ENCODE data around the gene RARRES2. TPM values are rescaled to one million over a fixed set of nuclear protein-coding genes. Genes with fewer than 3 reads are reported as not detected.

Gene RARRES2
- total and polyA plus RNA-seq, 2 of the 13 experiments (the other 11 are each of a cell fraction or from before 2014, with no cell fraction given): 134 to 172 TPM

GRCh38 chr7:150383710-150384397 lies 42.4 kb upstream of the RARRES2 start (continued):
- TF ChIP-seq ARID5B (CRISPR knock-in tag; IDR thresholded peaks at IDR 0.05) (peak; percentile 51), ZHX2 (IDR thresholded peaks at IDR 0.05; ENCODE audit: low read depth) (peak; percentile 53; the same call in 1 of the 2 replicates), ZHX2 (CRISPR knock-in tag; IDR thresholded peaks at IDR 0.05; ENCODE audit: borderline replicate concordance) (no peak), SNAPC4 (CRISPR knock-in tag; IDR thresholded peaks at IDR 0.05) (no peak), AGO1 (IDR thresholded peaks at IDR 0.05; ENCODE audit: low read depth, low read length, poor library complexity, severe bottlenecking) (no peak), CSRNP1 (CRISPR knock-in tag; IDR thresholded peaks at IDR 0.05) (no peak), RNF219 (CRISPR knock-in tag; IDR thresholded peaks at IDR 0.05) (no peak), MIER2 (CRISPR knock-in tag; IDR thresholded peaks at IDR 0.05) (no peak)

Data from HepG2 (cell line).